ENCODE results near the gene PACRG. TPM values are rescaled to one million over a fixed set of nuclear protein-coding genes. Genes with fewer than 3 reads are reported as not detected.

PACRG gene
- total RNA-seq, 2 donors from 2014 or later, result 13.0 TPM; not detected in 1

- DNase-seq (ENCODE audit: low spot score) (no peak), ATAC-seq (ENCODE audit: insufficient number of reproducible peaks, low FRiP score, low read depth) (no peak)
- Histone ChIP-seq H3K36me3 (no peaks in the 10 kb centered on the region), H3K4me3 (no peak overlapping the region), H3K27ac (no peak overlapping the region), H3K4me1 (ENCODE audit: control insufficient read depth in 1 of 2, low read depth in 2 of 2) (peaks cover 5 to 12% of the 10 kb centered on the region in 2 donors), H3K27me3 (replicated peaks; ENCODE audit: insufficient read depth) (no peaks in the 10 kb centered on the region), H3K9me3 (no peaks in the 10 kb centered on the region)
- TF ChIP-seq CTCF (IDR thresholded peaks at IDR 0.05), result no peak
These were observed 593.9 kb downstream of the PACRG start for GRCh38 chr6:163321717-163322116.

GRCh38 chr6:163323274-163323673, 595.5 kb downstream of the PACRG start:
- peaks cover 5 to 12% of the 10 kb centered on the region in 2 donors for H3K4me1 ChIP-seq (ENCODE audit: control insufficient read depth in 1 of 2, low read depth in 2 of 2)
- ATAC-seq (ENCODE audit: insufficient number of reproducible peaks, low FRiP score, low read depth), result no peak

DNA sequence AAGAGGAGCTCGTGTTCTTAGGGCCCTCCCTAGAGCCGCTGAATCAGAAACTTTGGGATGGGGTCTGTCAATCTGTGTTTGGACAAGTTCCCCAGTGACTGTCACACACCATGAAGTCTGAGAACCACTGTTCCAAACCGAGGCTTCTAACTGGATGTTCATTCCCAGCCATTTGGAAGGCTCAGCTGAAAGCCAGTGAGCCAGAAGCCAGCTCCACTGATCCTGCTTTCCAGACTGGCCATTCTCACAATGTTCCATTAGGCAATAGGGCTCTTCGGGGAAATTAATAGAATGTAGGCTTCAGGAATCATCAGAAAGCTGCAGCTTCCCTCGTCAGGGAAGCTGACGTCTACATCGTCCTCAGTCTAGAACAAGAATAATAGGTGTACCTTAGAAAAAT, 595.9 kb downstream of the PACRG start:
- Histone ChIP-seq H3K4me1 (ENCODE audit: control insufficient read depth in 1 of 2, low read depth in 2 of 2) (peaks cover 5 to 12% of the 10 kb centered on the region in 2 donors), H3K9me3 (no peaks in the 10 kb centered on the region), H3K27ac (no peak overlapping the region), H3K36me3 (no peaks in the 10 kb centered on the region), H3K27me3 (replicated peaks; ENCODE audit: insufficient read depth) (no peaks in the 10 kb centered on the region), H3K4me3 (no peak overlapping the region)
- DNase-seq (ENCODE audit: low spot score), result no peak
- no peak for TF ChIP-seq CTCF (IDR thresholded peaks at IDR 0.05)
- ATAC-seq (ENCODE audit: insufficient number of reproducible peaks, low FRiP score, low read depth), result no peak

More at GRCh38 chr6:163323274-163323673, 595.5 kb downstream of the PACRG start:
- Histone ChIP-seq H3K36me3 (no peaks in the 10 kb centered on the region), H3K27me3 (replicated peaks; ENCODE audit: insufficient read depth) (no peaks in the 10 kb centered on the region), H3K4me3 (no peak overlapping the region), H3K9me3 (no peaks in the 10 kb centered on the region), H3K27ac (no peak overlapping the region)
- no peak for DNase-seq (ENCODE audit: low spot score)
- TF ChIP-seq CTCF (IDR thresholded peaks at IDR 0.05), result no peak

GRCh38 chr6:163324326-163324687, 596.5 kb downstream of the PACRG start:
- Histone ChIP-seq H3K4me1 (ENCODE audit: control insufficient read depth in 1 of 2, low read depth in 2 of 2) (peaks cover 5 to 12% of the 10 kb centered on the region in 2 donors), H3K27me3 (replicated peaks; ENCODE audit: insufficient read depth) (no peaks in the 10 kb centered on the region), H3K36me3 (no peaks in the 10 kb centered on the region), H3K27ac (no peak overlapping the region), H3K9me3 (no peaks in the 10 kb centered on the region), H3K4me3 (no peak overlapping the region)
- DNase-seq (ENCODE audit: low spot score) (no peak), ATAC-seq (ENCODE audit: insufficient number of reproducible peaks, low FRiP score, low read depth) (no peak)
- TF ChIP-seq CTCF (IDR thresholded peaks at IDR 0.05), result no peak

DNA sequence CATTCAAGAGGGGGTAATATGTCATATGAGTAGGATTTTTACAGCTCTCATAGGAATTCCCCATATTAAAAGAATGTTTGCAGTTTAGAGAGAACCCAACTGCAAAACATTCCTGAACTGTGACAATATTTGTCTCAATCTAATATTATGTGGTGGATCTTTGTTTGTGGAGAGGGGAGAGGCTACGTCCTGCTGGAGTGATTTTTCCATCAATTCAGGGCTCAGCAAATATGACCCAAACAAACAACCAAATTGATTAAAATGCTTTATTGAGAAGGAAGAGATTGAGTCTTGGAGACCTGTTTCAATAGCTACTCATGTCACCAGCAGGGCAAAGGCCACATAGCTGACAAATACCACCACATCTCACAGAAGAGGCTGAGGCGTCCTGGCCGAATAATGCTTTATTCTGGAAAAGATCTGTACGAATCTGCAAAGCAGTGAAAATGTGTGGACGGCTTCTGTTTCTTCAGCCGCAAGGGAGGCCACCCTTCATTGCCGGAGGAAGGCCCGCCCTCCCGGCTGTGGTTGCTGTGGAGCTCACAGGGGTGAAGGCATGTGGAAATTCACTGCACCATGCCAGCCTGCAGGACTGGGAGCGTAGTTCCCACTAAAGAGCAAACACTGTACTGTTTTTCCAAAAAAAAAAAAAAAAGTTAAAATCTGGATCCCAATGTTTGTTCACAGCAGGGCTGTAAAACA, 597.1 kb downstream of the PACRG start:
- no peak for ATAC-seq (ENCODE audit: insufficient number of reproducible peaks, low FRiP score, low read depth)

More for the DNA sequence above, 597.1 kb downstream of the PACRG start:
- TF ChIP-seq CTCF (IDR thresholded peaks at IDR 0.05), result no peak
- Histone ChIP-seq H3K27me3 (replicated peaks; ENCODE audit: insufficient read depth) (no peaks in the 10 kb centered on the region), H3K9me3 (no peaks in the 10 kb centered on the region), H3K4me1 (ENCODE audit: control insufficient read depth in 1 of 2, low read depth in 2 of 2) (peaks cover 5 to 12% of the 10 kb centered on the region in 2 donors), H3K27ac (no peak overlapping the region), H3K36me3 (no peaks in the 10 kb centered on the region), H3K4me3 (no peak overlapping the region)
- DNase-seq (ENCODE audit: low spot score), result no peak

Measured in thoracic aorta (tissue), 2 donors.